HG03439 (cell line): ENCODE data around the gene HSPBAP1.
"Not testable (repeated sequence)": the region's sequence is repeated elsewhere in the genome, so short reads cannot be mapped to it uniquely, and the experiment has no call there.

ENCODE experiments used
- ATAC-seq: cut with Tn5 transposase; IDR thresholded peaks from one replicate; pipeline ENCODE4 v1.9.1; 2021; ENCODE audit warnings: mild to moderate bottlenecking, moderate library complexity; ENCODE audit not compliant: unreplicated experiment

The HSPBAP1 gene

DNA sequence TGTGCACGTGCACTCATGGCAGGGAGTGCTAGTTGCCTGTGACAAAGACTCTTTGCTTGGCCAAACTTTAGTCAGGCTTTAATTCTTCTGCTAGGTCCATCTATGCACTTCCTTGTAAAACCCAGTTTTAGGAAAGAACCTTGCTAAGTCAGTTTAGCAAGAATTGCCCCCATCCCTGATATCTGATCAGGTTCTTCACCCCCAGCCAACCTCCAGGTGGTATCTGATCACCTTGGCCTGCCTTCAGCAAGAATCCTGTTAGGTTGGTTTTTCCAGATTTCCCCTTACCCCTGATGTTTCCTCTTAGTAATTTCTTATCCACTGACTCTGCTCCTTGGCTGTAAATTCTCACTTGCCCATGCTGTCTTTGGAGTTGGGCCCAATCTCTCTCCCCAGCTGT is 8.4 kb downstream of the HSPBAP1 start:
- ATAC-seq: no peak

DNA sequence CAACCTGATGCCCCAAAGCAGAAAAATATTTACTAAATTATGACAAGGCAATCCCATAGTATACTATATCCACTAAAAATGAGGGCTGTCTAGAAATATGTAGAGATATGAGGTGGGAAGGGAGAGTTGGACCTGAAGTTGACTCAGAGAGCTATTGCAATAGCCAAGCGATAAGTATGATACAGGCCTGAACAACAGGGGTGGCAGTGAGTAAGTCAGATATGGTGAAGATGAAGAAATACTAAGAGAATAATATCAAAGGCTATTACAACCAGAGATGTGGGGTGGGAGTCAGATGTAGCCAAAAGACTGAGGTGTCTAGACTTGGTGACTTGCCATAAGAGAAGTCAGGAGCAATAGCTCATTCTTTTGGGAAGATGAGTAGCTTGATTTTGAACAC is 9.2 kb downstream of the HSPBAP1 start:
- ATAC-seq: no peak

DNA sequence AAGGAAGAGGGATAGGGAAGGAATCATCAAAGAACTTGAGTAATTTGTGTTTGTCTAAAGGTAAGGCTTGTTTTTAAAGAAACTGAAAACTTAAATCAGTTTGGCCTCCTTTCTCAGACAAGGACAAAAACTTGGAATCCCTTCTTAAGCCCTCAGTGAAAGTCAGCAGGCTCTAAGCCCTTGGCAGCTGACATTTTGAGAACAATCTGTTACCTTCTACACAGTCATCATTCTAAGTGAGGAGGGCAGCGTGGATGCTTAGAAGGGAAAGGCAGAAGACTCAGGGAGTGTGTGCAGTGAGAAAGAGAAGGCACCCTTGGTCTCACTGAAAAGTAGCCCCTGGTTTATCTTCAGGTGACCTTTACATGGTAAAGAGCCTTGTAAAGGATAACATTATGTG is 10.8 kb downstream of the HSPBAP1 start:
- no peak for ATAC-seq

DNA sequence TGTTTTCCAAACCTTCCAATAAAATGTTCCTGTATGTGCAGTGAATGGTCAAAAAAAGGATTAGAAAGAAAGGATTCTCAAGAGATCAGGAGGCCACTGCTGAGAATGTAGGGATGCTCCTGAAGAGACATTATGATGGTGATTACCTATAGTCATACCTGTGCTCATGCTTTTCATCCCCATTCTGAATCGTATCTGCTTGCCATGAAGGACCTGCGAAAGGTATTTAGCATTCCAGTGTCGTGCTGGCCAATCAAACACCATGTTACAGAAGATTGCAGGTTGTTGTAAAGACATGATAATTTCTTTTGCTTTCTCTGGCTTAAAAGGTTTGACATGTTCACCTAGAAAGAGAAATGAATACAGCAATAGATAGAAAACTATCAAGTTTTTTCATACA is 16.1 kb downstream of the HSPBAP1 start:
- no peak for ATAC-seq

DNA sequence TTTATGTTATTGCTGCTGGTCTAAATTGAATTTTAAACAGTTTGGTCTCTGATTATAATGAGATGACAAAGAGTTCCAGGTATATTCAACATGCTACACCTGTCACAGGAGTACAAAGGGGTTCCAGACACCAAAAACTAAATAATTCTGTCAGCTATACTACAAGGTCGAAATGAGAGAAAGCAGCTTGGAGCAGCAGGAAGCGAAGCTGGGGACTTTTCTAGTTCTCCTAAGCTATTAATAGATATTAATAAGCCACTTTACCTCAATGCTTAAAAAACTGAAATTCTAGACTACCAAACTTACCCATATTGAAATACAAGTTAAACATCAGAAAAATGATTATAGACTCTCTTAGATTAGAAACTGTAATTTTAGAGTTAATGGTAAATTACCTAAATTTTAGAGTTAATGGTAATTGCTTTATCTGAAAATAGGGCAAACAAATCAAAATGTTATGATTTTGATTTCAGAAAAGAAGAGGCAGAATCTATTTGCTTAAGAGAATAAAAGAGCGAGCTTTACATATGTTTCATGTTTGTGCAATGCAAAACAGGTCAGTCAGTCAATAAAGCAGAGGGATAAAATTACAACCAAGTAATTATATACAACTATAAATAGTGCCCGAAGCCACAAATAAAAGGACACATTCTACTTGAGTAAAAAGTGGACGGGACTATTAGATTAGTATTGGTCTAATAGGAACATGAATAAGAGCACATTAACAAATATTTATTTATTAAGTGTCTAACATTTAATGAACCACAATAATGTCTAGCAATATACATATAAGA is 16.8 kb downstream of the HSPBAP1 start:
- no peak for ATAC-seq

DNA sequence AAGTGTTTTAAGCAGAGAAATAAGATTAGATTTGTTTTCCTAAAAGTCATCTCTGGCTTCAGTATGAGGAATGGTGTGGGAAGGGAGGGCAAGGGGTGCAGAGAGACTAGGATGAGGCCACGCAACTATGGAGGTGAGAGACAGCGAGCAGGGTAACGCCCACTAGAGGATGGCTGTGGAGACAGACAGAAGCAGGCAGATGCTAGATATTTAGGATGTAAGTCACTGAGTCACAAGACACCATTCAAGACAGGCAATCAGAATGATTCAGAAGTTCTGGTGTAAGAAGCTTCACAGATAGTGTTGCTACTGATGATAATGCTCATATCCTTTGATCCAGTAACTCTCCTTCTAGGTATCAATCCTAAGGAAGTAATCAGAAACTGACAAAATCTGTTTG is 19.1 kb downstream of the HSPBAP1 start:
- no peak for ATAC-seq

DNA sequence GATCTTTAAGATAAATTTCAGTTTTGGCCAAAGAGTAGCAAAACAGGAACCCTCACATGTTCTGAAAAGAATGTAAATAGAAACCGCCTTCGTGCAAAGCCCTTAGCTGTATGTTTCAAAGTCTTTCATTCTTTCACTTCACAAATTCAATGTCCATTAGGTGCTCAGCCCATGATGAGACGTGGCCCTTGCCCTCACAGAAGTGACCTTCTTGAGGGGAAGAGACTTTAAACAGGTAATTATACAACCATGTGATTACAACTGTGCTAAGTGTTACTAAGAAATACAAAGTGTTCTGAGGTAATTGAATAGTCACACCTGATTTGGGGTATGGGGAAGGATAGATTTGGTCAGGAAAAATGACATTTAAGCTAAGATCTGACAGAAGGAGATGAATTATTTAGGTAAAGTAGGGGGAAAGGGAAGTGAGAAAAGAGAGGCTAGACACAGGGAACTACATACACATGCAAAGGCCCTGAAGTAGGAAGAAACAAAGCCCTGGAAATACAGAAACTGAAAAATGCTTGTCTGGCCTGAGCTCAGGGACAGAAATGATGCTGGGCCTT is 19.6 kb downstream of the HSPBAP1 start:
- ATAC-seq: no peak

DNA sequence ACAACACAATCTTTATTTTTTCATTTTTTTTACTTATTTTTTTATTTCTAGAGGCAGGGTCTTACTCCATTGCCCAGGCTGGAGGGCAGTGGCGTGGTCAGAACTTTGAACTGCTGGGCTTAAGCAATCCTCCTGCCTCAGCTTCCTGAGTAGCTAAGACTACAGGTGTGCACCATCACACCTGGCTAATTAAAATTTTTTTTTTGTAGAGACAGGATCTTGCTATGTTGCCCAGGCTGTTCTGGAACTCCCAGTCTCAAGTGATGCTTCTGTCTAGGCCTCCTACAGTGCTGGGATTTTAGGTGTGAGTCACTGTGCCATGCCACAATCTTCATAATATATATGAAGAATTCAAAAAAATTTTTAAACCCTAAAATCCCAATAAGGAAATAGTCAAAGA is 20.8 kb downstream of the HSPBAP1 start:
- ATAC-seq: no peak

DNA sequence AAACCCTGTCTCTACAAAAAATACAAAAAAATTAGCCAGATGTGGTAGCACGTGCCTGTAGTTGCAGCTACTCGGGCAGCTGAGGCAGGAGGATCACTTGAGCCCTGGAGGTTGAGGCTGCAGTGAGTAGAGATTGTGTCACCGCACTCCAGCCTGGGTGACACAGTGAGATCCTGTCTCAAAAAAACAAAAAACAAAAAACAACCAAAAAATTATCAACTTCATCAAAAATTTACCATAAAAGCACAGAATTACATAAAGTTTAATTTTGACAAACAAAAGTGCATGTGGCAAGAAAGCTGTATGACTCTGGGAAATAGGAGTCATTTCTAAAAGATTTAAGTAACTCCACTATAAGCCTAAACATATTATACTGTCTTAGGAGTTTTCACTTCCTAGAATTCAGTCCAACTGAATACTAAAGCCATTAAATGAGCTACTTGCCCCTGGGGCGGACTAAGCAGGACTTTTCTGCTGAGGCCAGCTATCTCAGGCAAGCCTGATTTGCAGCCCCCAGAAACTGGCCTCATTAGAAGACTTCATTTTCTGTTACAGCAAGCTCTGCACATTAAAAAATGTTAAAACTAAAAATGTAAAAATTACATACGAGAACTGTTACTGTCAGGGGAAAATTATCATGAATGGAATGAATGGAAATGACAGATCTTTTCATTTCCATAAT is 23.0 kb downstream of the HSPBAP1 start:
- ATAC-seq: no peak

DNA sequence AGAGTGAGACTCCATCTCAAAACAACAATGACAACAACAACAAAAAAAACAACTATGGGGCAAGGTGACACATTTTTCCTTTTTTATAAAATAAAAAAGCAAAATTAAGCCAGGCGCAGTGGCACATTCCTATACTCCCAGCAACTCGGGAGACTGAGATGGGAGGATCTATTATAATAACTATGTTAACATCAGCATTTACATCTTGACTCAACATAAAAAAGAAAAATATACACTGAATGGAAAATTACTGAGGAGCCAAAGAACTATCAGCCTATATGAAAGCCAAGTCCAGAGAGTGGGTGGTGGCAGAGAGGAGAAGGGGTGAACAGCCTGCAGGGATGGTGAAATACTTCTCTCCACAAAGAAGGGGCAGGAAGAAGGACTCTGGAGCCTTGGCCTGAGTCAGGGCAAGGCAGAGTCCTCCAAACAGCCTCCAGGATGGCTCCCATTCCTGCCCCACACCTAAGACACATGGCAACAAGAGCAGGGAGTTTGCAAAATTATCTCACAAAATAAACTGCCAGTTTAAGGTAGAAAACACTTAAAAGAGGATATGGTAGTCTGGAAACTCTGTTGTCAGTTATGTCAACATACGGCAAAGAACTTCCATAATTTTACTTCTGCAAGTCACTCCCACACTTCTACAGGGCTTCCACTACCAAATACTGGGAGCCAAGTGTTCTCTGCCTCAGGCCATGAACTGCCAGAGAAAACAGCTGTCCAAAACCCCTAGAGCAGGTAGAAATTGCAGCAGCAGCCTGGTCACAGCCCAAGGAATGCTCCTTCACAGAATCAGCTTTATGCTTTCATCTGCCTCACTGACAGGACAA is 25.9 kb downstream of the HSPBAP1 start:
- no peak for ATAC-seq

DNA sequence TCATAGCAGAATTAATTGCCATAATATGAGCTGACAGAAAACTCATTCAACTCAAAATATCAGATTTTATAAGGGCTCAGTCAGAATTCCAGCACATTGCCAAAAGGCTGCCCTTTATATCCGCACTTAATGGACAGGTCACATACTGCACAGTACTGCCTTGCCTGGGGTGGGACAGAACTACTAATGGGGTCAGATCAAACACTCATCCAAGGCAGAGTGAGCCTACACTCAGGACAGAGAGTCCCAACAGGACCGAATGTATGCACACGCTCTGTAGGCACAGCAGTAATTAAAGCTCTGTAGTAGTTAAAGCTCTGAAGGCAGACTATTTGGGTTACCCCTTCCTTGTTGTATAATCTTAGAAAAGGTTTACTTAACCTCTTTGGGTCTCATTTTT is 27.2 kb downstream of the HSPBAP1 start:
- ATAC-seq: no peak

DNA sequence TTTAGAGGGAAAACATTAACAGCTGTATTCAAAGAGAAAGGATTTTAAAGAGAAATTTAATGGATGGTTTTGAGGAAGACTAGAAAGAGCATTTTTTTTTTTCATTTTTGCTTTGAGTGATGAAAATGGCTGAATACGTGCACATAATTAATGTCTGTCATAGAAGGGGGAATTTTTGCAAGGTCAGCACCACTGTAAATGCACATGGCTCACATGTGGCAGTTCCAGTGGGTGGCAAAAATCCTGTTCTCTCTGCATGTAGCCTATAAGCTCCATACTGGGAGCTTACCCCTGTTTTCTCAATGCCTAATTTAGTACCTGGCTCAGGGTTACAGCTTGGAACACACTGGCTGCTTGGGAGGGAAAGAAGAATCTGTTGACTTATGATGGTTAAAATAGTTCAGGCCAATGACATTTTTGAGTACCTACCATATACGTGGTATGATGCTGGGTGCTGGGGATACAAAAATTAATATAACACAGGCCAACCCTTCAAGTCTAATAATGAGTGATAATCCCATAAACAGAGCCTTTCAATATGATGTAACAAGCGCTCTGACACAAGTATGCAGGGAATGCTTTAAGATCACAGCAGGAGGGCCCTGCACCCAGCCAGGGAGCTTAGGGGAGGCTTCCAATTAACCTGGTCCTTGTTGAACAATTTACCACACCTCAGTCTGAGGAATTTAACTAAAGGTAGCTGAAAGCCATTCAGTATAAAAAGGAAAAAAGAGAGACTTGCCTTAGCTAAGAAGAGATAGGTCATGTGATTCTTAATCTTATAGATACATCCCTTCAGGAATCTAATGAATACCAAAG is 33.0 kb downstream of the HSPBAP1 start:
- ATAC-seq: no peak

DNA sequence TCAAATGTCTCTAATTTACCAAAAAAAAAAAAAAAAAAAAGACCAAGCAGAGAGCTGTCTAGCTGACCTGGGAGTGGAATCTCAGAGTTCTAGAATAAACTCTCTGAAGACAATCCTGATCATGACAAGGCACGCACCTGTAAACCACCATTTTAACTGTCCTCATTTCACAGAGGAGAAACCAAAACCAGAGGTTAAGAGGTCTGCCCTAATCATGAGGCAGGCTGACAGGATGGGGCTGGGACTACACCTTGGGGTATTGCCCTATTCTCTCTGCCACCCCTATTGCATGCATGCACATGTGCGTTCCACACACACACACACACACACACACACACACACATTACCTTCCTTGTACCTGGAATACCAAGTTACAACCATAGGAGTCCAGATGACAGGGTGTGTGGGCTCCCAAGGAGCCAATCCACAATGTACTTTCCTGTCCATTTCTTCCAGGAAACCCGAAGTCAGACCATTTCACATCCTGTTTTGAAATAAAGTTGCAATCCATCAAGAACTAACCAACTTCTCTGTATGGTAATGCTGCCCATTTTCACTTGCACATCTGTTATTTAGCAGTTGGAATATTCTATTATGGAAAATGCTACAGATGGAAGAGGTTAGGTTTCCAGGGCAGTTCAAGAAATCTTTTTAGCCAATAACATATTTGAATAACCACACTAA is 34.6 kb downstream of the HSPBAP1 start:
- no peak for ATAC-seq

DNA sequence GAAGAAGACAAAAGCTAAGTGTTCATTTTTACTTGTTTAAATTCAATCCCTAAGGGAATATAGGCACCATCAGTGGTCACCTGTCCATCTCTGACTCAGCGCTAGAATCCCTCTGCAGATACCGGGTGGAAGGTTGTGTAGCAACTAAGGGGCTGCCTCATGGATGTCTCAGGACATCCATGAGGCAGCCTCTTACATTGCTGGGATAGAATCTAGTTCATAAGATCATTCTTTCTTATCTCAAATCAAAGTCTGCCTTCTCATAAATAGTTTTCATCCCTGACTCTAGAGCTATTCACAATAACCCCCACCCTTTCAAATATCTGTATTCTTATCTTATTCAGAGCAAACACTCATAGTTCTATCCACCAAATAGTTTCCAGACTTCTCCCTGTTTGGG is 38.1 kb downstream of the HSPBAP1 start:
- ATAC-seq: no peak

DNA sequence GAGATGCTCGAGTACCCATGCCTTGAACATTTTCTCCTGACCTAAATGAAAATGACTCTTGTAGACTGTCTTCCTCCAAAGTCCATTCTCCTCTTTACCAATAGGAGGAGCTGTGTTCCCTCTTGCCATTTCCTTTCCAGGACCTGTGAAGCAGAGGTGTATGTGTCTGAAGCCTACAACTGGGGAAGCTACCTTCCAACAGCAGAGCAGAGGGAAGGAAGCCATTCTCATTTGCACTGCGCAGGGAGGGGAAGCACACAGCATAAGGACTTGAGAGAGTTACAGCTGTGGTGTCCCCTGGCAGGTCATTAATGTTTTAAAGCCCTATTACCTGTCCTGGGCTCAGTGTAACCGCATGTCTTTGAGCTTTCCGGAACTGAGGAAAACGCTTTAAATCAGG is 38.7 kb downstream of the HSPBAP1 start:
- ATAC-seq: peak; percentile 64

DNA sequence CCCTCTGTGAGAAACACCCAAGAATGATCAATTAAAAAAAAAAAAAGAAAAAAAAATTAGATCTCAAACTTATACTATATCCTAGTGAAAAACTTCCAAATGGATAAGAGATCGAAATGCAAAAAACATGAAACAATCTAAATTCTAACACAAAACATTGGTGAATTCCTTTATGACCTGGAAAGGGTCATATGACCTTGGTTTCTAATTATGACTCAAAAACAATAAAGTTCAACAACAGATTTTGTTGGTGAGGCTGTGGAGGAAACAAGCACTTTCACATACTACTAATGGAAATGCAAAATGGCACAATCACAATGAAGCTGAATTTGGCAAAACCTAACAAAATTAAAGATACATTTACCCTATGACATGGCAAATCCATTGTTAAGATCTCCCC is 45.3 kb downstream of the HSPBAP1 start:
- no peak for ATAC-seq

DNA sequence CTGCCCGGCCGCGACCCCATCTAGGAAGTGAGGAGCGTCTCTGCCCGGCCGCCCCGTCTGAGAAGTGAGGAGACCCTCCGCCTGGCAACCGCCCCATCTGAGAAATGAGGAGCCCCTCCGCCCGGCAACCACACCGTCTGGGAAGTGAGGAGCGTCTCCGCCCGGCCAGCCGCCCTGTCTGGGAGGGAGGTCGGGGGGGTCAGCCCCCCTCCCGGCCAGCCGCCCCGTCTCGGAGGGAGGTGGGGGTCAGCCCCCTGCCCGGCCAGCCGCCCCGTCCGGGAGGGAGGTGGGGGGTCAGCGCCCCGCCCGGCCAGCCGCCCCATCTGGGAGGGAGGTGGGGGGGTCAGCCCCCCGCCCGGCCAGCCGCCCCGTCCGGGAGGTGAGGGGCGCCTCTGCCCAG is 46.3 kb downstream of the HSPBAP1 start:
- ATAC-seq: not testable (repeated sequence)

DNA sequence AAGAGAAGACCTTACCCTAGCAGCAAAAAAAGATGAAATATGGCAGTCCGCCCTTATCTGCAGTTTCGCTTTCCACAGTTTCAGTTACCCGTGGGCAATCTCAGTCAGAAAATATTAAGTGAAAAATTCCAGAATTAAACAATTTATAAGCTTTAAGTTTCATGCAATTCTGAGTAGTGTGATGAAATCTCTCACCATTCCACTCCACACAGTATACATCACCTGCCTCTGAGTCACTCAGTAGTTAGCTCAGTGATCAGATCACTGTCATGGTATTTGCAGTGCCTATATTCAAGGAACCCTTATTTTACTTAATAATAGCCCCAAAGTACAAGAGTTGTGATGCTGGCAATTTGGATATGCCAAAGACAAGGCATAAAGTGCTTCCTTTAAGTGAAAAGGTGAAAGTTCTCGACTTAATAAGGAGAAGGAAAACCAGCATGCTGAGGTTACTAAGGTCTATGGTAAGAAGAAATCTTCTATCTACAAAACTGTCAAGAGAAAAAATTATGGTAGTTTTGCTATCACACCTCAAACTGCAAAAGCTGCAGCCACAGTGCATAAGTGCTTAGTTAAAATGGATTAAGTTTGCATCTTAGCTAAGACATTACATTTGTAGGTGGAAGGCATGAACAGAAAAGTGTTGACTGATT is 48.1 kb downstream of the HSPBAP1 start:
- no peak for ATAC-seq

DNA sequence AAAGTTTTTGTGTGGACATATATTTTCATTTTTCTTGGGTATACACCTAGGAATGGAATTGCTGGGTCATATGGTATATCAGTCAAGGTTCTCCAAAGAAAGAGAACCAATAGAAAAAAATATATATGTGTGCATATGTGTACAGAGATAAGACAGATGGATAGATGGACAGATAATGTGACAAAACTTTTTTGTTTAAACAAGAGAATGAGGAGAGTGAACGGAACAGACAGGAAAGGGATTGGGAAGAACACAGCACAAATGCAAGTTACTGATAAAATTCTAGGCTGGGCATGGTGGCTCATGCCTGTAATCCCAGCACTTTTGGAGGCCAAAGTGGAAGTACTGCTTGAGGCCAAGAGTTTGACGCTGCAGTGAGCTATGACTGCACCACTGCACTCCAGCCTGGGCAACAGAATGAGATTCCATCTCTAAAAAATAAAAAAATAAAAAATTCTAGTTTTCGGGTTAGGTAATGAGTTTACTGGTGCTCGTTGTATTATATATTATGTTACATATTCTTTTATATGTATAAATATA is 50.0 kb downstream of the HSPBAP1 start:
- no peak for ATAC-seq
